DND-41 (cell line): ENCODE results near the gene LRRC14B.
A peak's percentile ranks its signal among the peaks of the same experiment; 100 is the strongest.

Source experiments
- CTCF ChIP-seq: IDR thresholded peaks from 2 replicates; pipeline ENCODE4 v1.5.1; 2012; ENCODE audit warnings: borderline replicate concordance, low read length, moderate library complexity, mild to moderate bottlenecking; ENCODE audit not compliant: poor library complexity, severe bottlenecking; ENCODE audit errors: extremely low read depth
- EZH2 ChIP-seq: IDR thresholded peaks from 3 replicates; pipeline ENCODE4 v1.6.1; 2012; ENCODE audit warnings: borderline replicate concordance, low read depth, mild to moderate bottlenecking, moderate library complexity, low read length, inconsistent platforms; ENCODE audit not compliant: severe bottlenecking

DNA sequence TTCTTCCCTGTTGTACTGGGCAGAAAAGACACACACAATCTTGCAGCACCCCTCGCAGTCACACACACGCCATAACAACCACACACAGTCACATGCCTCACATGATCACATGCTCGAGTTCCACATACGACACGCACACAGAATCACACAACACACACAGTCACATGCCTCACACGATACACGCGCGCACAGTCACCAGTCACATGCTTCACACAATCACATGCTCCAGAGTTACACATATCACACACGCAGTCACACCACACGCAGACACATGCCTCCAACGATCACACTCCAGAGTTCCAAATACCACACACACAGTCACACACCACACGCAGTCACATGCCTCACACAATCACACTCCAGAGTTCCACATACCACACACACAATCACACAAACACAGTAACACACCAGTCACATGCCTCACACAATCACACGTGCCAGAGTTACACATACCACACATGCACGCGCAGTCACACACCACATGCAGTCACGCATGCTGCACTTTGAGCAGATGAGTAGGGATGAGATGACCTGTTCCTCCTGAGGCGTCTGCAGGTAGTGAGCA, 49.0 kb upstream of the LRRC14B start:
- TF ChIP-seq CTCF (peak; percentile 13), EZH2 (no peak)
